GM18507 (cell line): ENCODE measurements around the gene RGS6.

Experiments used
- DNase-seq: peaks from one replicate; pipeline ENCODE4 v3.0.0; 2011; ENCODE audit warnings: low read depth; ENCODE audit not compliant: insufficient read length; ENCODE audit errors: extremely low spot score
- FAIRE-seq: peaks from 2 replicates; lab custom pipeline; 2011; peaks lifted over from hg19 to GRCh38; lab: Jason Lieb, UNC

RGS6 gene

GRCh38 chr14:72002731-72003130, 70.5 kb downstream of the RGS6 start:
- DNase-seq (no peak), FAIRE-seq (no peak)

DNA sequence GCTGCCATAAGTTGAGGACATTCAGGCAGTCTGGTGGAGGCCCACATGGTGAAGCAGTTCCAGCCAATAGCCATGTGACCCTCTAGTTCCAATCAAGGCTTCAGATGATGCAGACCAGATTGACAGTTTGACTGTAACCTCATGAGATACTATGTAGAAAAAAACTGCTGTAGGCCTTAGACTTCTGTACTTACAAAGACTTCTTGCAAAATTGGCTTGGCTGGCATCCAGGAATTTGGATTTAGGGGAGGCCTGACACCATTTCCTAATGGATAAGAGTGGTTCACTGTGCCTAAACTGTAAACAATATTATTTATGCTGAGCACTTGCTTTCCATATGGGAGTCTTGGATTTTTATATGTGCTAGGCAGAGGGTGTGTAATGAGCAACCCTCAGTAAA, 76.4 kb downstream of the RGS6 start:
- DNase-seq: no peak
- FAIRE-seq: no peak

DNA sequence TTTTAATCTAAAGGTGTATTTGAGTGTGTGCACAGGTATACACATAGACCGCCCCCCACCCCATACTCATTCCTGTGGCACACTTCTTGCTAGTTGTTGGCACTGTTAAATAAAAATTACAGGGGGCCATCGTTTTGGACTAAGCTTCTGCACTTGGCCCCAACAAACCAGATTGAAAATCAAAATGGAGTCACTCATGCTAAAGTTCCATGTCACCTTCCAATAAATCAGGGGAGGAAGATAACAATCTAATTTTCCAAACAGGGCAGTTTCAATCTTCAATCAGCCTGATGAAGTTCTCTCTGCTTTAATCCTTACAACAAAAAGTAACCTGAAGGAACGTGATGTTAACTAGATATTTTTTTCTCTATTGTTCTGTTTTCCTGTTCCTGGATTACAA, 78.2 kb downstream of the RGS6 start:
- DNase-seq (no peak), FAIRE-seq (no peak)

- DNase-seq (no peak), FAIRE-seq (no peak)
These were observed 81.6 kb downstream of the RGS6 start for GRCh38 chr14:72013721-72014345.

DNA sequence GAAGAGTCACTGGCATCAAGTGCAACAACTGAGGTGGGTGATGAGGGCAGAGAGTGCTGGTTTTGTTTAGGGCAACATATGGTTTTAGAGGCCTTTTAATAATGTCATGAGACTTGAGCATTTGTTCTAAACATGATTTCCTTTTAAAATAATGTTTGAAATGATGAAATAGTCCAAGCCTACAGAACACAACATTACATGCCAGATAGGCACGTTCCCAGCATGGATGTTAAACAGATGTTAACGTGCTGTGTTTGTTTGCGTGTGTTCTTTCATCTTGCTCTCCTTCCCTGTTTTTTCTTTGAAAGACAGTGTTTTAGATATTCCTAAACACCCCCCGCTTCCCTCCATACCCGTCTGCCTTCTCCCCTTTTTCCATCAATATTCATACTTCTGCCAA, 82.3 kb downstream of the RGS6 start:
- DNase-seq (no peak), FAIRE-seq (no peak)

- no peak for FAIRE-seq
- no peak for DNase-seq
These were observed 85.1 kb downstream of the RGS6 start for GRCh38 chr14:72017290-72017689.

GRCh38 chr14:72023128-72024042, 91.2 kb downstream of the RGS6 start:
- FAIRE-seq: peak; percentile 21
- no peak for DNase-seq

DNA sequence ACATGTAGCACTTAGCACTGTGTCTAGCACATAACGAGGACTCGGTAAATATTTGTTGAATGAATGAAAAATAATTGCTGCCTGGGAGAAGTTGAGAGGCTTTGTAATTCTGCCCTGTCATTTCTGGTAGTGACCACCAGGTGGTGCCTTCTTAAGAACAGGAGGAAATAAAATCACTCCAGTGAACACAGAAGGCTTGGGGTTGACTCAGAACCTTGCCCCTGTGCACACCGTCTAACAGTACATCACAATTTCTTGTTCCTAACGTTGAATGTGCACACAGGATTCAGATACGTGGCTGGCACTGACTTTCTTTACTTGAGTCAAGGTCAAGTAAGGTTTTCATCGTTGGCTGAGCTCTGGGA, 91.8 kb downstream of the RGS6 start:
- no peak for DNase-seq
- peak; percentile 76 for FAIRE-seq

DNA sequence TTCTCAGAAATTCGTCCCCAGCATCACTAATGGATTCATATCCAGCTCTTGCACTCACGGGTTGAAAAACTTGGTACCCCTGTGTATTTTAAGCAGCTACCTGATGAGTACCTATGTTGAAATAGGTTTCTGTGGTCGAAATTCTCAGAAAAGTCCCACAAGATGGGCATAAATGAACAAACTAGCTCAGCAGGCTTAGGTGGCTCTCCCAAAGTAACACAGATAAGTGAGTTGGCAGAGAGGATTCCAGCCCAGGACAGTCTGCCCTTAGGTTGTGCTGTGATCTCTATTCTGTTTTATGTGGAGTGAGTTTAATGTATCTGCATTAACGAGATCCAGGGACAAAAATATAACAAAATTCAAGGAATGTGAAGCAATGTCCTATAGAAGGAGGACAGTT, 92.3 kb downstream of the RGS6 start:
- FAIRE-seq (no peak), DNase-seq (no peak)

DNA sequence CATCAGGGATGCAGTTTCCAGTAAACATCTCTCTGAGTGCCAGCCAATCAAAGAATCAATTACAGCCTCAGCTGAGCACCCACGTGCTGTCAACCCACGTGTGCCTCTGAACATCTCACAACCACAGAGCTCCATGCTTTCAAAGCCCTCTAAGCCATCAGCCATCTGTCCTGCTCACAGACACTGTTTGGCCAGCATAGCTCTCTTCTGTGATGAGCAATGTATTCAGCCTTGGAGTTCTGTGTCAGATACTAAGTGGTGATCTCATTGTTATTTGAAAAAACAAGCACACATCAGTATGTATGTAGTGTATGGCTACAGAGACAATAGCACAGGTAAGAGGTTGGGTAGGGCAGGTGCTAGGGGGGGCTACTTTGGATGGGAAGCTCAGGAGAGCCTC, 94.3 kb downstream of the RGS6 start:
- DNase-seq (no peak), FAIRE-seq (no peak)

DNA sequence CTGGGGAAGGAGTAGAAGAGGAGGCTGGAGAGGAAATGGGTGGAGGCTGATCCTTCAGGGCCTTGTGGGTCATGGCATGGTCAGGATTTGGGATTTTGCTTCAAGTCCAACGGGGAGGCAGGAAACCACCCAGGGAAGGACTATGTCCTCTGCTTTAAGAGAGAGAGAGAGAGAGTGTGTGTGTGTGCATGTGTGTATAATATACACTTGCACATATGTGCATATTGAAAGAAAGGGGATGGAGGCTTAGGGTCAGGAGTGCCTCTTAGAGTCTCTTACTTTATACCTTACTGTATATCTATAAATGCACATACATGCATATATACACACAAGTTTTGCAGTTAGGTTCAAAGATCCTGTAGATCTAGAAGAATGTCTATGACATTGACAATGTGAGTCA, 94.8 kb downstream of the RGS6 start:
- DNase-seq (no peak), FAIRE-seq (no peak)

DNA sequence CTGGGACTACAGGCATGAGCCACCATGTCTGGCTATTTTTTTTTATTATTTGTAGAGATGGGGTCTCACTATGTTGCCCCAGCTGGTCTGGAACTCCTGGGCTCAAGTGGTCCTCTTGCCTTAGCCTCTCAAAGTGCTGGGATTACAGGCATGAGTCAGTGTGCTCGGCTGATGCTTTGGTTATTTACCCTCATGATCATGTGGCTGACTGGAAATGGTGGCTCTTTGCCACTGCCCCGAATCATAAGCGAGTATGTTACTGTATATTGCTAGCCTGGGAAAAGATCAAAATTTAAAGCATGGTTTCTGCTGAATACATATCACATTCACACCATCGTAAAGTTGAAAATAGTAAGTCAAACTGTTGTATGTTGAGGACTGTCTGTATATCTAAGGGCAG, 101.1 kb downstream of the RGS6 start:
- FAIRE-seq (no peak), DNase-seq (no peak)

GRCh38 chr14:72040528-72040927, 108.3 kb downstream of the RGS6 start:
- FAIRE-seq (no peak), DNase-seq (no peak)

- DNase-seq (no peak), FAIRE-seq (no peak)
These were observed 113.0 kb downstream of the RGS6 start for GRCh38 chr14:72045271-72045670.

DNA sequence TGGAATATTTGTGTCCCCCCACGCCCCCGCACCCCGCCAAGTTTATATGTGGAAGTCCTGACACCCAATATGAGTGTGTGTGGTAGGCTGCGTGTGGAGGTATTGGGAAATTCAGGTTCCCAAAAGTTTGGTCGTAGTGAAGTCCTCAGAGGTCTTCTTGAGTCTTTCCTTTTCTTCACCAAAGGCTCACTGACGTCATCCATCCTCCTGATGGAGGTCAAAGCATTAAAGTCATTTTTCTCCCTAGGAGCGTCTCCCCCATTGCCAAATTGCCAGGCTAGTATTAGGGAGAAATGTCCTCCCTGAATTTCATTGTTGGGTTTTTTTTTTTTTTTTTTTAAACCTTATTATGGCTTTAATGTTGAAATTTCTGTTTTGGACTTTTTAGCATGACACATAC, 113.7 kb downstream of the RGS6 start:
- FAIRE-seq (no peak), DNase-seq (no peak)

- FAIRE-seq: no peak
These were observed 117.2 kb downstream of the RGS6 start for GRCh38 chr14:72049462-72049861.

GRCh38 chr14:72052356-72052755, 120.1 kb downstream of the RGS6 start:
- no peak for DNase-seq
- no peak for FAIRE-seq

More at GRCh38 chr14:72049462-72049861, 117.2 kb downstream of the RGS6 start:
- DNase-seq: no peak

DNA sequence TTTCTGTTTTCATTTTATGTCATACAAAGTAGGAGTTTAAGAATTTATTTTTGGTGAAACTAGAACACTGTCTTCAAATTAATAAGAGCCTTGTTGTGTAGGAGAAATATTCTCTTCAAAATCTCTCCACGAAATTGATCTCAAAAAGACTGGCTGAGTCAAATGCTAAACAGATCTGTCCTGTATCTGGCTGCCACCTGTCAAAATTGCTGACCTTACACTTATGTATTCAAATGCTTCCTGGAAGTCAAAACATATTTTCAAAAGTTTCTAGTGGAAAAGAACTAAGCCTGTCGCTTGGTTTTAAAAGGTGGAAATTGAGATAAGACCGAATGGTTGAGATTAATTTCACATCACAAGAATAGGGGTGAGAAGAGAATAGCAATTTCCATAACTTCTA, 121.4 kb downstream of the RGS6 start:
- DNase-seq (no peak), FAIRE-seq (no peak)

DNA sequence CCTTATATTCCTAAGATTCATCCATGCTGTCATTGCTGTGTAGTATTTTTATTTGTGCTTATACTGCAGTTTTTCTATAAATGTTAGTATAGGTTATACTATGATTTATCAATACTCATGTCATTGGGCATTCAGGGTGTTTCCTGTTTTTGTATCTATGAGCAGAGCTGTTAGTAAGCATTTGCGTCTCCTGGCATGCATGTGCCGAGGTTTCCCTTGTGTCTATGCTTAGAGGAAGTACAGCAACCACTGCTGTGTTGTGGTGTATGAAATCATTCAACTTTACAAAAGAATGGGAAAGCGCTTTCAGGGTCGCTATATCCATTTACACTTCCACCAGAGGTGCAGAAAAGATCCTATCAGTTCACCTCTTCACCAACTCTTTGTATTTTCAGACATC, 122.7 kb downstream of the RGS6 start:
- no peak for DNase-seq
- no peak for FAIRE-seq

- DNase-seq (no peak), FAIRE-seq (no peak)
These were observed 125.6 kb downstream of the RGS6 start for GRCh38 chr14:72057701-72058285.

- no peak for FAIRE-seq
- DNase-seq: no peak
These were observed 128.2 kb downstream of the RGS6 start for GRCh38 chr14:72060460-72060859.
